Measurements from ENCODE around the gene SMURF2.
"Not testable (repeated sequence)": the region's sequence is repeated elsewhere in the genome, so short reads cannot be mapped to it uniquely, and the experiment has no call there.

The SMURF2 gene

GRCh38 chr17:64585146-64585545 is 77.0 kb downstream of the SMURF2 start:
- no peak for DNase-seq

- no peak for DNase-seq
Measured at GRCh38 chr17:64583038-64583437, 79.1 kb downstream of the SMURF2 start.

GRCh38 chr17:64580384-64581315 is 81.5 kb downstream of the SMURF2 start:
- DNase-seq, result no peak

GRCh38 chr17:64579917-64580316 is 82.2 kb downstream of the SMURF2 start:
- DNase-seq, result no peak

GRCh38 chr17:64577025-64577424 is 85.1 kb downstream of the SMURF2 start:
- DNase-seq, result not testable (repeated sequence)

- DNase-seq, result no peak
Measured at GRCh38 chr17:64575431-64575830, 86.7 kb downstream of the SMURF2 start.

- DNase-seq, result no peak
Measured at GRCh38 chr17:64574646-64575045, 87.5 kb downstream of the SMURF2 start.

GRCh38 chr17:64573214-64573613 is 88.9 kb downstream of the SMURF2 start:
- DNase-seq, result no peak

- DNase-seq, result no peak
Measured at GRCh38 chr17:64572682-64573154, 89.4 kb downstream of the SMURF2 start.

GRCh38 chr17:64571746-64572145 is 90.4 kb downstream of the SMURF2 start:
- no peak for DNase-seq

- no peak for DNase-seq
Measured at GRCh38 chr17:64565563-64565962, 96.5 kb downstream of the SMURF2 start.

GRCh38 chr17:64564098-64564497 is 98.0 kb downstream of the SMURF2 start:
- DNase-seq, result no peak

- no peak for DNase-seq
Measured at GRCh38 chr17:64555281-64555680, 106.8 kb downstream of the SMURF2 start.

- DNase-seq, result no peak
Measured at GRCh38 chr17:64554028-64554637, 108.0 kb downstream of the SMURF2 start.

GRCh38 chr17:64551461-64551860 is 110.6 kb downstream of the SMURF2 start:
- DNase-seq, result no peak

- no peak for DNase-seq
Measured at GRCh38 chr17:64547319-64547718, 114.8 kb downstream of the SMURF2 start.

GRCh38 chr17:64546716-64547115 is 115.4 kb downstream of the SMURF2 start:
- DNase-seq, result no peak

- no peak for DNase-seq
Measured at GRCh38 chr17:64544742-64545141, 117.4 kb downstream of the SMURF2 start.

GRCh38 chr17:64540118-64540776 is 121.9 kb downstream of the SMURF2 start:
- no peak for DNase-seq

- no peak for DNase-seq
Measured at GRCh38 chr17:64538508-64539130, 123.5 kb downstream of the SMURF2 start.

GRCh38 chr17:64537488-64537887 is 124.6 kb downstream of the SMURF2 start:
- no peak for DNase-seq

- DNase-seq, result no peak
Measured at GRCh38 chr17:64536913-64537312, 125.2 kb downstream of the SMURF2 start.

GRCh38 chr17:64535357-64535756 is 126.8 kb downstream of the SMURF2 start:
- DNase-seq, result no peak
